Muscle of leg (tissue), 11 donors: ENCODE measurements around the gene ALMS1. TPM values are rescaled to one million over a fixed set of nuclear protein-coding genes. Genes with fewer than 3 reads are reported as not detected.
A peak's percentile ranks its signal among the peaks of the same experiment; 100 is the strongest.

Experiments
- DNase-seq: peaks from one replicate; pipeline ENCODE4 v3.0.0; 2013
- H3K27ac ChIP-seq: one replicate; pipeline ENCODE4 v1.5.1; 2013; ENCODE audit warnings: mild to moderate bottlenecking, low read length, control low read depth
- H3K27me3 ChIP-seq: one replicate; pipeline ENCODE4 v1.6.1; 2013; ENCODE audit warnings: low read length; ENCODE audit not compliant: control insufficient read depth, insufficient read depth
- H3K36me3 ChIP-seq: one replicate; pipeline ENCODE4 v1.6.1; 2013; ENCODE audit warnings: low read length; ENCODE audit not compliant: control insufficient read depth, insufficient read depth
- H3K4me1 ChIP-seq: one replicate; pipeline ENCODE4 v1.6.1; 2013; ENCODE audit warnings: low read length; ENCODE audit not compliant: control insufficient read depth, insufficient read depth
- H3K4me3 ChIP-seq: one replicate; pipeline ENCODE4 v1.5.1; 2013; ENCODE audit warnings: low read length, control low read depth
- H3K9me3 ChIP-seq: replicated peaks from 2 replicates; pipeline ENCODE4 v1.6.1; 2013; ENCODE audit warnings: low read depth, low read length; ENCODE audit not compliant: control insufficient read depth
- WGBS: methylation state at CpG from one replicate; pipeline ENCODE4 v1.1.5; 2013; ENCODE audit warnings: missing lambda C conversion rate; ENCODE audit not compliant: insufficient coverage; 5-methylcytosine and 5-hydroxymethylcytosine counted together
- polyA plus RNA-seq, 8 donors: library from polyadenylated mRNA; unstranded; fragments of 120-200 nt; gene quantifications; one replicate each; pipeline versions ENCODE4 v1.2.1 to v1.2.3, GENCODE V29; 2013; ENCODE audit warnings: inconsistent platforms in 1 of 8, low replicate concordance in 1 of 8; ENCODE audit not compliant: insufficient read length in 8 of 8, insufficient read depth in 1 of 8
- total RNA-seq: library from RNA; stranded (reverse); fragments of 120-200 nt; gene quantifications from one replicate; pipeline ENCODE4 v1.2.4, GENCODE V29; 2013

ALMS1 gene
- total and polyA plus RNA-seq, 9 donors: 15.4 to 25.7 (median 21.2) TPM

DNA sequence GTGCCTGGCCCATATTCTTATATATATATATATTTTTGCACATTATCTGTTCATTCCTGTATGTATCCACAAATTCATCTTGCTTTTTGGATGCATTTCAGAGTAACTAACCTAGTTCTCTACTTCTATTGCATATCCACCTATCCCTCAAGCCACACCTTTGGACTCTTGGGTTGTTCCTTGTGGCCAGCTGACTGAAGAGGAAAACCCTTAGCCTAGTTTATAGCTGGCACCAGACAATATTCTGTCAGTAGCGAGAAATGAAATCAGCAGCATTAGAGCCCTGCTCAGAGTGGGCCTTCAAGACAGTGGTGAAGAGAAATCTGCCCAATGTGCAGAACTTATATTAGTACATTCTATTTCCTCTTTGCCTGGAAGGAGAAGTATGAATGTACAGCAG is 19.6 kb upstream of the ALMS1 start:
- no CpG with 5 or more reads among the region's 1 CpG for WGBS
- Histone ChIP-seq H3K27me3 (peaks cover 6% of the 10 kb centered on the region), H3K4me3 (no peak overlapping the region), H3K9me3 (no peaks in the 10 kb centered on the region), H3K4me1 (no peaks in the 10 kb centered on the region), H3K36me3 (no peaks in the 10 kb centered on the region), H3K27ac (no peak overlapping the region)
- DNase-seq: no peak

DNA sequence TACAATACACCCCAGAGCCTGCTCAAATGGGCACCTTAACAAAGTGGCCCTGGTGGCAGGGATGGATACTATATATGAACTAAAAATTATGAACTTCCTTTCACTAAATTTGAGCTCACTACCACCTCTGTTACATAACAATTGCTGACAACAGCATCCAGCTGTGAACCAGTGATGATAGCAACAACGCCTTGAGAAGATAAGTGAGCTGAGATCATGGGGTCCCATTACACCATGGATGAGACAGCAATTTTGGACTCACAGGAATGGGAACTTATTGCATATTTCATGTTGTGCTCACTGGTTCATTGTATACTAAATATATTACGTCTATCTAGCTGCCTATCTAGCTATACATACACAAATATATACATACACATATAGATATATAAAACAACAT is 16.9 kb upstream of the ALMS1 start:
- H3K36me3 ChIP-seq: no peaks in the 10 kb centered on the region
- no CpG with 5 or more reads among the region's 2 CpGs for WGBS
- H3K27ac ChIP-seq: no peak overlapping the region
- no peak overlapping the region for H3K4me3 ChIP-seq
- no peaks in the 10 kb centered on the region for H3K4me1 ChIP-seq
- no peaks in the 10 kb centered on the region for H3K9me3 ChIP-seq
- DNase-seq: no peak
- peaks cover 6% of the 10 kb centered on the region for H3K27me3 ChIP-seq

DNA sequence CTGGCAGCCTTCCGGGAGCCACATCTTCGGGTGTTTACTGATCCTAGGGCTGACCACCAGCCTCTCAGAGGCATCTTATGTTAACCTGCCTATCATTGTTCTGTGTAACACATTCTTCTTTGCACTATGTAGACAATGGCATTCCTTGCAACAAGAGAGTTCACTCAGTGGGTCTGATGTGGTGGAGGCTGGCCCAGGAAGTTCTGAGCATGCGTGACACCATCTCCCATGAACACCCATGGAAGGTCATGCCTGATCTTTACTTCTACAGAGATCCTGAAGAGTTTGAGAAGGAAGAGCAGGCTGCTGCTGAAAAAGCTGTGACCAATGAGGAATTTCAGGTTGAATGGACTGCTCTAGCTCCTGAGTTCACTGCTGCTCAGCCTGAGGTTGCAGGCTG is 15.3 kb upstream of the ALMS1 start:
- H3K4me3 ChIP-seq: no peak overlapping the region
- no peaks in the 10 kb centered on the region for H3K9me3 ChIP-seq
- no peaks in the 10 kb centered on the region for H3K36me3 ChIP-seq
- 80% methylated on average over 3 of the region's 3 CpGs for WGBS
- H3K4me1 ChIP-seq: no peaks in the 10 kb centered on the region
- H3K27ac ChIP-seq: no peak overlapping the region
- no peak for DNase-seq
- H3K27me3 ChIP-seq: peaks cover 6% of the 10 kb centered on the region

DNA sequence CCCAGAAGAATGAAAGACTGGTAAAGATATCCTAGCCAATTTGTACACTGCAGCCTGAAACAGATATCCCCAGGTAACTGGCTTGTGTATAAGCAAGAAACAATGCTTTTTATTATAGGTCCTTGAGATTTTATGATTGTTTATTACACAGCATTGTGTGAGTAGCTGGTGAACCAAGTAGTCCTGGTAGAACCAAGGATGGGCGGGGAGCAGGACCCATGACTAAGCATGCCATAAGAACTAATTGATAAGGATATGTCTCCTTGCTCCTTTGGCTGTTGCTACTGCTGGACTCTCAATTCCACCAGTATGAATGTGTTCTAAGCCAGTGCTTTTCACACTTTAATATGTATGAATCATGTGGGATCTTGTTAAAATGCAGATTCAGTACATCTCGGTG is 12.3 kb upstream of the ALMS1 start:
- Histone ChIP-seq H3K4me1 (no peaks in the 10 kb centered on the region), H3K9me3 (no peaks in the 10 kb centered on the region), H3K27ac (no peak overlapping the region), H3K27me3 (peaks cover 15% of the 10 kb centered on the region), H3K4me3 (no peak overlapping the region), H3K36me3 (no peaks in the 10 kb centered on the region)
- WGBS: 67% methylated on average over 1 of the region's 2 CpGs
- no peak for DNase-seq

DNA sequence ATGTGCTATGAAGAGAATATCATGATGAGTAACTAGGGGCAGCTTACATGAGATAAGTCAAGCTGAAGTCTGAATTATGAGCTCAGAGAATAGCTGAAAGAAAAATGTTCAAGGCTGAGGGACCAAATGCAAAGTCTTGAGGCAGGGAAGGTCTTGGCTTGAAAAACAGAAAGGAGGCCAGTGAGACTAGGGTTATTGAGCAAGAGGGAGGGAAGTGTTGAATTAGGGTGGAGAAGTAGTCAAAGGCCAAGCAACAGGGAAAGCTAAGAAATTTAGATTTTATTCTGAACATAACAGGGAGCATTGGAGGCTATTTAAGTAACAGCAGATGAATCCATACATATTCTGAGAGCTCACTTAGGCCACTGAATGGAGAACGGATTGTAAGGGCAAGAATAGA is 11.4 kb upstream of the ALMS1 start:
- no peak overlapping the region for H3K27ac ChIP-seq
- WGBS: no CpG with 5 or more reads among the region's 1 CpG

DNA sequence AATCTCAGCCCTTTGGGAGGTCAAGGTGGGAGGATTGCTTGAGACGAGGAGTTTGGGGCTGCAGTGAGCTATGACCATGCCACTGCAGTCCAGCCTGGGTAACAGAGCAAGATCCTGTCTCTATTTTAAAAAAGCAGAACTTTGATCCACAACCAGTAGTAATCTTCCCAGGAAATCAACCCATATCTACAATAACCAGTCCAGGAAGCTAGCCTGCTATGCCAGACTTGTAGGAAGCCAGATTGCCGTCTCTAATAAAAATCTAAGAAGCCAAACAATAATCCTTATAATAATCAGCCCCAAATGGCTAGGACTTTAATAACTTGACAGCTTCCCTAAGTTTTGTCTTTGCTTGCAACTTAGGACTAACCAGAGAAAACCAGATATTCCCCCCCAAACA is 9.0 kb upstream of the ALMS1 start:
- Histone ChIP-seq H3K27me3 (peaks cover 14% of the 10 kb centered on the region), H3K4me3 (no peak overlapping the region), H3K27ac (no peak overlapping the region), H3K36me3 (no peaks in the 10 kb centered on the region), H3K4me1 (no peaks in the 10 kb centered on the region), H3K9me3 (no peaks in the 10 kb centered on the region)
- WGBS: 83% methylated on average over 2 of the region's 2 CpGs
- DNase-seq: no peak

More for the DNA sequence above, 11.4 kb upstream of the ALMS1 start:
- Histone ChIP-seq H3K9me3 (no peaks in the 10 kb centered on the region), H3K4me1 (no peaks in the 10 kb centered on the region), H3K27me3 (peaks cover 16% of the 10 kb centered on the region), H3K36me3 (no peaks in the 10 kb centered on the region), H3K4me3 (no peak overlapping the region)
- no peak for DNase-seq

DNA sequence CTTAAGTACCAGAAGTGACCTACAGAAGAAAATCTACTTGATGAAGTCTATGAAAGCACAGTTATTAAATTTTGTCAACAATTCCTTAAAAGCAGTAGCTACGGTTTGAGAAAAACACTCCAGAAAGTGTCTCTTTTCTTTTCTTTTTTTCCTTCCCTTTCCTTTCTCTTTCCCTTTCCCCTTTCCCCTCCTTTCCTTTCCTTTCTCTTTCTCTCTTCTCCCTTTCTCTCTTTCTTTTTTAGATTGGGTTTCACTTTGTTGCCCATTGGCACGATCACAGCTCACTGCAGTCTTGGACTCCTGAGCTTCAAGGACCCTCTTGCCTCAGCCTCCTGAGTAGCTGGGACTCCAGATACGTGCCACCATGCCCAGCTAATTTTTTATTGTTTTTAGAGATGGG is 2.6 kb upstream of the ALMS1 start:
- Histone ChIP-seq H3K4me3 (no peak overlapping the region), H3K36me3 (no peaks in the 10 kb centered on the region), H3K27ac (no peak overlapping the region), H3K4me1 (peaks cover 16% of the 10 kb centered on the region), H3K9me3 (no peaks in the 10 kb centered on the region), H3K27me3 (peaks cover 7% of the 10 kb centered on the region)
- WGBS: 89% methylated on average over 1 of the region's 3 CpGs
- DNase-seq: no peak

DNA sequence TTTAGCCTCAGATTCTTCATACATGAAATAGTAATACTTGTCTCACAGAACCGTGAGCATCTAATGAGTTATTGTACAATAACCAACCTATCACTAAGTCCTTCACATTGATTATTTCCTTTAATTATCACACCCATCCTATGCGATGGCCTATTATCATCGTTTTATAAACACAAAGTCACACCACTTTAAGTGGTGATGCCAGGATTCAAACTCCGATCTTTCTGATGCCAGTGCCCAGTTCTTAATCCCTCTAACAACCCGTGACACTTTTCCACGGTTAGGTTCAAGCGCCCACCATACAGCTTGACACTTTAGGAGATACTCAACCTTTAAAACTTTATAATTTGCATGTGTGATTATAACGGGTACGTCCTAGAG is 523 bp upstream of the ALMS1 start:
- peak; percentile 1 for DNase-seq
- peaks cover 16% of the 10 kb centered on the region for H3K4me1 ChIP-seq
- peaks cover 4% of the 10 kb centered on the region for H3K27me3 ChIP-seq
- 3% methylated on average over 5 of the region's 9 CpGs for WGBS
- H3K27ac ChIP-seq: peak overlapping the region; percentile 77
- H3K36me3 ChIP-seq: no peaks in the 10 kb centered on the region
- peak overlapping the region; percentile 70 for H3K4me3 ChIP-seq
- no peaks in the 10 kb centered on the region for H3K9me3 ChIP-seq

DNA sequence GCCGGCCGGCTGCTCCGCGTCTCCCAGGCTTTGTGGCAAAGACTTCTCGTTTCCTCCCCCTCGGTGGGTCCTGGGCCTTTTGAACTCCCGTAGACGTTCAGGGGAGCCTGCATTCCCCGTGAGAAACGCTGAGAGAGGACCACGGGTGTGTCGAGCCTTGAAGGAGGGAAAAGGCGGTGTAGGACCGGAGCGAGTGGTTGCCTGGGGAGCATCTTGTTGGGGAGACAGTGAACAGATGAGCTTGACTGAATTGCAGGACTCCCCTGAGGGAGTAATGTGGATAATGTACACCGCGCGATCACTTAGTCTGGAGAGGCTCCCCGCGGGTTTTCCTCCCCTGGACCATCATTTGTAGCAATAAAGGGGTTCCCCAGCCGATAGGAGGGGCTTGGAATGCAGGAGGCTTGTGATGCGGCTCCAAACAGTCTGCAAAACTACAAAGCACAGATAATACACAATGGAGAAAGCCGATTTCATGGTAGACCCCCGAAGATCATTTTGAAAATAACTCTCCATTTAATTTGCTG is 769 bp downstream of the ALMS1 start:
- Histone ChIP-seq H3K4me1 (peaks cover 16% of the 10 kb centered on the region), H3K9me3 (no peaks in the 10 kb centered on the region), H3K27me3 (peaks cover 2% of the 10 kb centered on the region), H3K36me3 (no peaks in the 10 kb centered on the region), H3K27ac (peak overlapping the region; percentile 95), H3K4me3 (peak overlapping the region; percentile 91)
- DNase-seq: no peak
- WGBS: 0% methylated on average over 7 of the region's 24 CpGs

DNA sequence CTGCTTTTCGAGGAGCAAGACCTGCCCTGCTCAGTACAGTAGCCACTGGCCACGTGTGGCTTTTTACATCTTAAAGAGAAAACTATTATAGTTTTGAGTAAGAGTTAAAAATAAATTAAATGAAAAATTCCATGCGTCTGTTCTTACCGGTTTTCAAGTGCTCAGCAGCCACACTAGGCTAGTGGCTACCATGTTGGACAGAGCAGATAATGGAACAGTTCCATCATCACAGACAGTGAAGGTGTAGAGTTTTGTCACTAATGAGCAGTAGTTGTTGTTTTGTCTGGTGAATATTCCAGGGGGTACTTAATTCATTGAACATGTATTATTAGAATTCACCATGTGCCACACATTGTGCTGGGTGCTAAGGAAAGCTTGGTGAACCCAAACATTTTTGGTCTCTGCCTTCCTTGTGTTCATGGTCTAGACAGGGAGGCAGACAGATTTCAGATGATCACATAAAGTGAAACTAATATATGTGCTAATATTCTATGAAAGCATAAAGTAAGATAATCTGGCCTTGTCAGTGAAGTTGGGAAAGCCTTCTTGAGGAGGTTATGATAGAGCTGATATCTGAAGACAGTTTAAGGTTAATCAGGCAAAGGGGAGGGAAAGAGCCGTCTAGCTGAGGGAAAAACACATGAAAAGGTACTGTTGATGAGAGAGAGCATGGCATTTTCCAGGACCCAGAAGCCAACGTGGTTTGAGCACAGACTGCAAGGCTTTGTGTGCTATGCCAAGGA is 1.4 kb downstream of the ALMS1 start:
- H3K27me3 ChIP-seq: peaks cover 2% of the 10 kb centered on the region
- H3K4me1 ChIP-seq: peaks cover 16% of the 10 kb centered on the region
- no peaks in the 10 kb centered on the region for H3K9me3 ChIP-seq
- no peaks in the 10 kb centered on the region for H3K36me3 ChIP-seq
- WGBS: 12% methylated on average over 2 of the region's 6 CpGs
- H3K27ac ChIP-seq: no peak overlapping the region
- no peak for DNase-seq
- H3K4me3 ChIP-seq: peak overlapping the region; percentile 91
